Testis (tissue), 5 donors: ENCODE data around the gene COIL. TPM values are rescaled to one million over a fixed set of nuclear protein-coding genes. Genes with fewer than 3 reads are reported as not detected.
A peak's percentile ranks its signal among the peaks of the same experiment; 100 is the strongest.

Experiments
- DNase-seq: peaks from one replicate; pipeline ENCODE4 v3.0.0-alpha.2; 2019
- H3K27ac ChIP-seq, 2 donors: fragments of 200-600 bp; sonication (generic); one replicate each; pipeline ENCODE4 v1.5.1; 2019
- H3K27me3 ChIP-seq: fragments of 200-600 bp; sonication (generic); one replicate; pipeline ENCODE4 v1.5.1; 2019
- H3K36me3 ChIP-seq: fragments of 200-600 bp; sonication (generic); one replicate; pipeline ENCODE4 v1.5.1; 2017; ENCODE audit warnings: low read depth; ENCODE audit errors: missing control alignments
- H3K4me1 ChIP-seq: fragments of 200-600 bp; sonication (generic); one replicate; pipeline ENCODE4 v1.5.1; 2019
- H3K4me3 ChIP-seq, 2 donors: fragments of 200-600 bp; sonication (generic); one replicate each; pipeline ENCODE4 v1.5.1; 2017 to 2019
- H3K9me3 ChIP-seq: fragments of 200-600 bp; sonication (generic); one replicate; pipeline ENCODE4 v1.5.1; 2017
- POLR2A ChIP-seq: fragments of 450-650 bp; IDR thresholded peaks from one replicate; pipeline ENCODE4 v1.6.1; 2017; ENCODE audit warnings: antibody characterized with exemption, mild to moderate bottlenecking, moderate library complexity
- WGBS, 2 donors: methylation state at CpG; one replicate each; pipeline ENCODE4 v1.1.5; 2018; 5-methylcytosine and 5-hydroxymethylcytosine counted together
- intact Hi-C: fragments of 100-400 bp; cut with DNase I; formaldehyde crosslinking; loops from one replicate; pipeline ENCODE4 v1.15.1; 2023; ENCODE audit warnings: low total_unique reads
- long read RNA-seq, 2 donors: transcript quantifications; one replicate each; lab custom pipeline, GENCODE V29; 2026
- polyA plus RNA-seq: library from polyadenylated mRNA; stranded (reverse); fragments of 350-450 nt; fragmentation: Illumina TruSeq; extraction: RNeasy Lipid Tissue Mini Kit (QIAGEN cat#74804); gene quantifications from one replicate; pipeline ENCODE4 v1.2.3, GENCODE V29; 2014; ENCODE audit warnings: low read depth, low replicate concordance; ENCODE audit not compliant: insufficient read depth
- total RNA-seq, 2 donors: library from RNA; depleted of rRNA; stranded (reverse); fragments of >200 nt; gene quantifications; one replicate each; pipeline ENCODE4 v1.2.3, GENCODE V29; 2016
- TF ChIP-seq, protein P1 (sequence below), 3 experiments: fragments of 450-650 bp in 2 of 3; fragments of 200-600 bp in 1 of 3; sonication (generic) in 1 of 3; IDR thresholded peaks; one replicate each; pipeline ENCODE4 v1.5.1; 2016 to 2019; ENCODE audit warnings: antibody characterized with exemption in 3 of 3, mild to moderate bottlenecking in 2 of 3, moderate library complexity in 1 of 3

COIL gene, protein sequence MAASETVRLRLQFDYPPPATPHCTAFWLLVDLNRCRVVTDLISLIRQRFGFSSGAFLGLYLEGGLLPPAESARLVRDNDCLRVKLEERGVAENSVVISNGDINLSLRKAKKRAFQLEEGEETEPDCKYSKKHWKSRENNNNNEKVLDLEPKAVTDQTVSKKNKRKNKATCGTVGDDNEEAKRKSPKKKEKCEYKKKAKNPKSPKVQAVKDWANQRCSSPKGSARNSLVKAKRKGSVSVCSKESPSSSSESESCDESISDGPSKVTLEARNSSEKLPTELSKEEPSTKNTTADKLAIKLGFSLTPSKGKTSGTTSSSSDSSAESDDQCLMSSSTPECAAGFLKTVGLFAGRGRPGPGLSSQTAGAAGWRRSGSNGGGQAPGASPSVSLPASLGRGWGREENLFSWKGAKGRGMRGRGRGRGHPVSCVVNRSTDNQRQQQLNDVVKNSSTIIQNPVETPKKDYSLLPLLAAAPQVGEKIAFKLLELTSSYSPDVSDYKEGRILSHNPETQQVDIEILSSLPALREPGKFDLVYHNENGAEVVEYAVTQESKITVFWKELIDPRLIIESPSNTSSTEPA
- total RNA-seq: 10 to 100 TPM; 48.4 to 87.6 TPM
- polyA plus RNA-seq: 214 TPM
- long read RNA-seq, donor 1, transcript COIL-201 (7 exons, 2,650 nt): major isoform, 6 of 49 reads
- long read RNA-seq, donor 1, partial matches to known transcripts: 43 of 49 reads
- long read RNA-seq, donor 1, other reads (novel, unspliced or antisense): 0 of 49 reads
- long read RNA-seq, donor 2, partial matches to known transcripts: 27 of 30 reads
- long read RNA-seq, donor 2, other reads (novel, unspliced or antisense): 0 of 30 reads

DNA sequence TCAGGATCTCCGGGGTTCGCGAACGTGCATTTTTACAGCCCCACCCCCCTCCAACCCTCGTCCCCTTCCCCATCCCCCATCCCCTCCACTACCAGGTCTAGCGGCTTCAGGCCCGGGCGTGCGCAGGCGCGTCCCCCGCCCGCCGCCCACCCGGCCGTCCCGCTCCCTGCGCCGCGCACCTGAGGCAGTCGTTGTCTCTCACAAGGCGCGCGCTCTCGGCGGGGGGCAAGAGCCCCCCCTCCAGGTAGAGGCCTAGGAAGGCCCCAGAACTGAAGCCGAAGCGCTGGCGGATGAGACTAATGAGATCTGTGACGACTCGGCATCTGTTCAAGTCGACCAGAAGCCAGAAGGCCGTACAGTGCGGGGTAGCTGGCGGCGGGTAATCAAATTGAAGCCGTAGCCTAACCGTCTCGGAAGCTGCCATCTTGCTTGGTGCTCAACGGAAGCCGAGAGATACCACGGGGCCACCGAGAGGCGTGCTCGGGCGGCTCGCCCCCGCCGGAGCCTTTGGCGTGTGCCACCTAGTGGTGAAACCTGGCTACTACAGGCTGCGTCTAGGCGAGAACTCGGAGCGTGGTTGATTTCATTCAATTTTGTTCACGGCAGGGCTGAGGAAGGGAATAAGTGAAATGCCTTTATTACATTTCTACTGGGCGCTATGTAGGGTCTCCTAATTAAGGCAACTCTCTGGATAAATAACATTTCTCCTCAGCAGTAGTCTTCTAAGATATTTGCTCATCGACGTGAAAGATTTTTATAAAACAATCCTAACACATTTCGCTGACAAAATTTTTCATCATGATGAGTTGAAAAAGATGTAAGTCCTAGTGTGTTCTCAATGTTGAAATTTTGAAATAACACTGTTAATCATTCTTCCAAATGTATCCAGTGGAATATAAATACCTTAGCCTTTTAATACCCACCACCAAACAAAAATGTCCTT is at the start of gene COIL:
Gene COIL, minus strand, starts transcription at position 455 of the 943 bp plus-strand sequence. Its CDS starts 31 bp downstream, at position 424.
- Histone ChIP-seq H3K9me3 (no peaks in the 10 kb centered on the region), H3K27me3 (no peaks in the 10 kb centered on the region), H3K4me3 (peak within 1 kb of the TSS; percentile 81 to 95), H3K27ac (peak within 1 kb of the TSS; percentile 88 to 95), H3K4me1 (peaks cover 22% of the 10 kb centered on the region), H3K36me3 (no peaks in the 10 kb centered on the region)
- 4 to 5% methylated on average over 22 to 59 of the region's 59 CpGs for whole genome bisulfite sequencing, 2 donors
- DNase-seq: peak; percentile 96
- TF ChIP-seq, protein P1, sequence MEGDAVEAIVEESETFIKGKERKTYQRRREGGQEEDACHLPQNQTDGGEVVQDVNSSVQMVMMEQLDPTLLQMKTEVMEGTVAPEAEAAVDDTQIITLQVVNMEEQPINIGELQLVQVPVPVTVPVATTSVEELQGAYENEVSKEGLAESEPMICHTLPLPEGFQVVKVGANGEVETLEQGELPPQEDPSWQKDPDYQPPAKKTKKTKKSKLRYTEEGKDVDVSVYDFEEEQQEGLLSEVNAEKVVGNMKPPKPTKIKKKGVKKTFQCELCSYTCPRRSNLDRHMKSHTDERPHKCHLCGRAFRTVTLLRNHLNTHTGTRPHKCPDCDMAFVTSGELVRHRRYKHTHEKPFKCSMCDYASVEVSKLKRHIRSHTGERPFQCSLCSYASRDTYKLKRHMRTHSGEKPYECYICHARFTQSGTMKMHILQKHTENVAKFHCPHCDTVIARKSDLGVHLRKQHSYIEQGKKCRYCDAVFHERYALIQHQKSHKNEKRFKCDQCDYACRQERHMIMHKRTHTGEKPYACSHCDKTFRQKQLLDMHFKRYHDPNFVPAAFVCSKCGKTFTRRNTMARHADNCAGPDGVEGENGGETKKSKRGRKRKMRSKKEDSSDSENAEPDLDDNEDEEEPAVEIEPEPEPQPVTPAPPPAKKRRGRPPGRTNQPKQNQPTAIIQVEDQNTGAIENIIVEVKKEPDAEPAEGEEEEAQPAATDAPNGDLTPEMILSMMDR (IDR thresholded peaks at IDR 0.05): peak; percentile 100
- TF ChIP-seq POLR2A: no peak
- intact Hi-C loops: no loop called here

DNA sequence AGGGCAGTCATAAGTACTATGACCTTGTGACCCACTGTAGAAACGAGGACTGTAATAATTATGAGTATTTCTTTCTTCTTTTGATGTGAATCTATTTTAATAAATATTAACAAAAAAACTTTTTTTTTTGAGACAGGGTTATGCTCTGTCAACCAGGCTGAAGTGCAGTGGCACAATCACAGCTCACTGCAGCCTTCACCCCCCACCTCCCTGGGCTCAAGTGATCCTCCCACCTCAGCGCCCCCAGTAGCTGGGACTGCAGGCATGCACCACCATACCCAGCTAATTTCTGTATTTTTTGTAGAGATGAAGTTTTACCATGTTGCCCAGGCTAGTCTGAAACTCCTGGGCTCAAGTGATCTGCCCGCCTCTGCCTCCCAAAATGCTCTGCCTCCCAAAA is 49.6 kb upstream of the COIL start:
- Histone ChIP-seq H3K27me3 (no peaks in the 10 kb centered on the region), H3K4me1 (no peaks in the 10 kb centered on the region), H3K9me3 (no peaks in the 10 kb centered on the region), H3K36me3 (no peaks in the 10 kb centered on the region), H3K27ac (no peak overlapping the region), H3K4me3 (no peak overlapping the region)
- DNase-seq: no peak
- 63 to 70% methylated on average over 3 of the region's 3 CpGs for WGBS, 2 donors
- intact Hi-C loops: no loop called here
- TF ChIP-seq POLR2A: no peak
- TF ChIP-seq, protein P1 (IDR thresholded peaks at IDR 0.05): no peak

DNA sequence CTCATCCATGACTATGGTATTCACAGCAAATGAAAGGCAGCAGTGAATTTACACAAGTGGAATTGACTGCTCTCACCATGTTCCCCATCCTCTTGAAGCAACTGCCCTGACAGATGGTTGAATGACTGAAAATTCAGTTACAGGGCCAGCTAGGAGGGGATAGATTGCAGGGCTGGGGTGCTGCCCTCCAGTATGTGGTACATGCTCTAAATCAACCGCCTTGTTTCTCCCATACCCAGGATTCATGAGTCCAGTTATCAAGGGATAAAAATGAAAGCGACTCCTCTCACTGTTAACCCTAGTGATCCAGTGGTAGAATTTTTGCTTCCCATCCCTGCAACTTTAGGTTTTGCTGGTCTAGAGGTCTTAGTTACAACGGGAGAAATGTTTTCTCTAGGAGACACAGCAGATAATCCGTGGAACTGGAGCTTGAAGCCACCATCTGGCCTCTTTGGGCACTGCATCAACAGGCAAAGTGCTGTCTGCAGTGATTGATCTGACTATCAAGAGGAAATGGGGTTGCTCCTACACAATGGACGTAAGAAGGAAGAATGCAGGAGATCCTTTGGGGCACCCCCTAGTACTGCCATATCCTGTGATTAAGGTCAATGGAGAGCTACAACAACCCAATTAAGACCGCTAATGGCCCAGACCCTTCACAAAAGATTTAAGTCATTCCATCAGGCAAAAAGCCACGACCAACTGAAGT is 49.0 kb upstream of the COIL start:
- H3K36me3 ChIP-seq: no peaks in the 10 kb centered on the region
- DNase-seq: peak; percentile 53
- H3K4me3 ChIP-seq: no peak overlapping the region
- H3K4me1 ChIP-seq: no peaks in the 10 kb centered on the region
- H3K27ac ChIP-seq: no peak overlapping the region
- TF ChIP-seq POLR2A: no peak
- TF ChIP-seq, protein P1 (IDR thresholded peaks at IDR 0.05): peak; percentile 12 to 56 (median 55)
- no peaks in the 10 kb centered on the region for H3K27me3 ChIP-seq
- no peaks in the 10 kb centered on the region for H3K9me3 ChIP-seq
- intact Hi-C loops: no loop called here
- 36 to 37% methylated on average over 7 of the region's 7 CpGs for WGBS, 2 donors

DNA sequence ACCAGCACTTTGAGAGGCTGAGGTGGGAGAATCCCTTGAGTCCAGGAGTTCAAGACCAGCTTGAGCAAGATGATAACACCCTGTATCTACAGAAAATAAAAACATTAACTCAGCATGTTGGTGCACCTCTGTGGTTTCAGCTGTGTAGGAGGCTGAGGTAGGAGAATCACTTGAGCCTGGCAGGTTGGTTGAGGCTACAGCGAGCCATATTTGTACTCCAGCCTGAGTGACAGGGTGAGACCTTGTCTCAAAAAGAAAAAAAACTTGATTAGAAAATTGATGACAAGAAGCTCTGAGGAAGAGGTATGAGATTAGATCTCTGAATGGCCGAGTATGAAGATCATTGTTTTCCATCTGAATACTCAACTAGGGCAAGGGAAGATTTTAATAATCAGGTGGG is 48.1 kb upstream of the COIL start:
- no peaks in the 10 kb centered on the region for H3K4me1 ChIP-seq
- H3K27me3 ChIP-seq: no peaks in the 10 kb centered on the region
- no peak overlapping the region for H3K4me3 ChIP-seq
- TF ChIP-seq, protein P1 (IDR thresholded peaks at IDR 0.05): no peak
- TF ChIP-seq POLR2A: no peak
- H3K27ac ChIP-seq: no peak overlapping the region
- H3K36me3 ChIP-seq: no peaks in the 10 kb centered on the region
- intact Hi-C loops: no loop called here
- DNase-seq: no peak
- H3K9me3 ChIP-seq: no peaks in the 10 kb centered on the region
- 90 to 92% methylated on average over 2 of the region's 2 CpGs for WGBS, 2 donors
